ENCODE results near the gene CFL2.

The CFL2 gene

DNA sequence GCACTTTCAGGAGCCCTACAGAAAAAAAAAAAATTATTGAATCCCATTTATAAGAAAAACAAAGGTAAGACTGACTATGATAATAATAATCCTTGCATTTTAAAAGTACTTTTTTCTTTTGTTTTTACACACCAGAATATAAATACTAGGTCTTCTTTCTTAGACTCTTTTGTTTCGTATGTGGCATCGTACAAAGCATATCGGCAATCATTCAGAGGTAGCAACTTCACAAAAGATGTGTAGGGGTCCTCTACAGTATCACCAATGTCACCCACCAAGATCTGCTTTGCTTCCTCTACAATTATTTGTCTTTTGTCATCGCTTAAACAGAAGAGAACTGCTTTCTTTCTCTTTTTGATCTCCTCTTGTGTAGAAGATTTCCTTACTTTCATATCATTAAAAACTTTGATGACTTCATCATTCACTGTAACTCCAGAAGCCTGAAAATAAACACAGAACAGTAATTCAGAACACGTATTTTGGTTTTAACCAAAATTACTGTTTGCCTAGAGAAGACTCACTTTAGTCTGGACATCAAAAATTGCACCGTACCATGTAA is 1.2 kb downstream of the CFL2 start:
- peaks cover 18% of the 10 kb centered on the region for H3K4me1 ChIP-seq
- H3K27me3 ChIP-seq = no peaks in the 10 kb centered on the region
- H3K36me3 ChIP-seq = peaks cover 5% of the 10 kb centered on the region
- TF ChIP-seq, protein P1, sequence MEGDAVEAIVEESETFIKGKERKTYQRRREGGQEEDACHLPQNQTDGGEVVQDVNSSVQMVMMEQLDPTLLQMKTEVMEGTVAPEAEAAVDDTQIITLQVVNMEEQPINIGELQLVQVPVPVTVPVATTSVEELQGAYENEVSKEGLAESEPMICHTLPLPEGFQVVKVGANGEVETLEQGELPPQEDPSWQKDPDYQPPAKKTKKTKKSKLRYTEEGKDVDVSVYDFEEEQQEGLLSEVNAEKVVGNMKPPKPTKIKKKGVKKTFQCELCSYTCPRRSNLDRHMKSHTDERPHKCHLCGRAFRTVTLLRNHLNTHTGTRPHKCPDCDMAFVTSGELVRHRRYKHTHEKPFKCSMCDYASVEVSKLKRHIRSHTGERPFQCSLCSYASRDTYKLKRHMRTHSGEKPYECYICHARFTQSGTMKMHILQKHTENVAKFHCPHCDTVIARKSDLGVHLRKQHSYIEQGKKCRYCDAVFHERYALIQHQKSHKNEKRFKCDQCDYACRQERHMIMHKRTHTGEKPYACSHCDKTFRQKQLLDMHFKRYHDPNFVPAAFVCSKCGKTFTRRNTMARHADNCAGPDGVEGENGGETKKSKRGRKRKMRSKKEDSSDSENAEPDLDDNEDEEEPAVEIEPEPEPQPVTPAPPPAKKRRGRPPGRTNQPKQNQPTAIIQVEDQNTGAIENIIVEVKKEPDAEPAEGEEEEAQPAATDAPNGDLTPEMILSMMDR (IDR thresholded peaks at IDR 0.05; ENCODE audit: low read depth, low read length) = no peak
- peak overlapping the region; percentile 97 for H3K4me3 ChIP-seq (ENCODE audit: low read depth, low read length)
- no peak for DNase-seq
- H3K9me3 ChIP-seq = no peaks in the 10 kb centered on the region

DNA sequence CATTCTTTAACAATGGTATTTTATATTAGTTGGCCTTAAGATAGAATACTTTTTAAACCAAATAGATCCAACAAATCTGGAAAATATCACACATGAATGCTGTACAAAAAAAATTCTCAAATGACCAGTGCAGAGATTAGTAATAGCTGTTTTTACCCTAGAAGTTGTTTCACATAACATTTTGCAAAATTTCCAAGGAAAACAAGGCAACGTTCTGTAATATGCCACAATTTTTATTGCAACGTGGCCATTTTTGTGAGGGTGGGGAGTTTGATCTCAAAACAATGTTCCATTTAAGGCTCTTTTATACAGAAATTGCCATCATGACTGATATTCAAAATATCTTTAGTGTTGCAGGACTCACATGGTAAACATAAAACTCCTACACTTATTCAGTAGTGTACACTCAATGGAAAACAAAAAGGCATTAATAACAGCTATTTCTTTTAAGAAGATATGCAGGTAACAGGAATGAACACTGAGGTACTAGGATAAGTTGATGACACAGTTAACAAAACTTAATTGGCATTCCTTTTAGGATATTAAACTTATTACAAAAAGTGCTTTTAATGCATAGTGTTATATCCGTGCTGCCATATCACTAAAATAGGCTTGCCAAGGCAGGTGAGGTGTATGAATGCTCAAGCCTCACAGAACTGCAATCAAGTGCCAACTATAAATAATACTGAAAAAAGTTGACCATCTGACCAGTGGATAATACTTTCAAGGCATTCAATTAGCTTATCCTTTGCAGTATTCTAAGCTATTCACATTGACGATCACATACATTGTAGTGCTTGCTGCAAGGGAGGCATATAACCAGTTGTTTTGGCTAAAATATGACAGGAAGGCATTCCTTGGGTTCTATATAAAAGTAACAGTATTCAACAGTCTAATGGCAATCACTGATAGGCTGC is 2.3 kb downstream of the CFL2 start:
- no peaks in the 10 kb centered on the region for H3K27me3 ChIP-seq
- H3K4me1 ChIP-seq = peaks cover 18% of the 10 kb centered on the region
- DNase-seq = no peak
- TF ChIP-seq, protein P1 (IDR thresholded peaks at IDR 0.05; ENCODE audit: low read depth, low read length) = no peak
- peaks cover 5% of the 10 kb centered on the region for H3K36me3 ChIP-seq
- no peaks in the 10 kb centered on the region for H3K9me3 ChIP-seq
- H3K4me3 ChIP-seq (ENCODE audit: low read depth, low read length) = peak overlapping the region; percentile 97

DNA sequence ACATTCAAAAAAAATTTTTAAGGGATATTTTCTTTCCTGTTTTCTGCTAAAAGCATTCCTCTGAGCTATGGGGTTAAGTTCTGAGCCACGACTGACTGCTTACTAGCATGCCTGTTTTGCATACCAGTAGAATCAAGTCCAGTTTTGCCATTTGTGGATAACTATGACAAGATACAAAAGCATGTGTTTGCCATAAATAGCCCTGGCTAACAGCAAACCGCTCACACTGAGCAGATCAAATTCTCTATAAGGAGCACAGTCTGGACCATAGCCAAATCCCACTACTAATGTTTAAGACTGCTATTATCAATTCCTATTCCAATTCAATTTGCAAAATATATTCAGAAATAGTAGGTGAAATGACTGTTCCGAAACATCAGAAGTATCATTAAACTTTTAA is 3.2 kb downstream of the CFL2 start:
- Histone ChIP-seq H3K4me1 (peaks cover 18% of the 10 kb centered on the region), H3K27me3 (no peaks in the 10 kb centered on the region), H3K36me3 (peaks cover 5% of the 10 kb centered on the region), H3K9me3 (no peaks in the 10 kb centered on the region), H3K4me3 (ENCODE audit: low read depth, low read length) (peak overlapping the region; percentile 9)
- DNase-seq = peak; percentile 41
- TF ChIP-seq, protein P1 (IDR thresholded peaks at IDR 0.05; ENCODE audit: low read depth, low read length) = no peak

DNA sequence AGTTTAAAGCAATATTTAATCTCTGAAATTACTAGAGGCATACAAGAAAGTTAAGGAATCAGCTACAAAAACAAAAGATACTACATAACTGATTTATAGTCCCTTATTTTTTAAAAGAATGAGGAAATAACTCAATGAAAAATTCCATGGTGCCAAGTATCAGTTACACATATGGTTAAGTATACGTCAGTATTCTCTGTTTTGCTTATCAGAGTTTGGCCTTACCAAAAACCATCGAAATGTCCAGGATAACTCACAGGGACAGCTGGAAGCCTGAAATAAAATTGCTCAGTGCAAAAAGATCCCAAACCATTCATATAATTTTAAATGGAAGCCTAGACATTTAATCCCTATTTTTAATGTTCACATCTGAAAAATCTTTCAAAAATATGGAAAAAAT is 3.6 kb downstream of the CFL2 start:
- Histone ChIP-seq H3K27me3 (no peaks in the 10 kb centered on the region), H3K9me3 (no peaks in the 10 kb centered on the region), H3K4me1 (peaks cover 18% of the 10 kb centered on the region), H3K4me3 (ENCODE audit: low read depth, low read length) (no peak overlapping the region; the same call in 1 of the 2 replicates), H3K36me3 (peaks cover 5% of the 10 kb centered on the region)
- TF ChIP-seq, protein P1 (IDR thresholded peaks at IDR 0.05; ENCODE audit: low read depth, low read length) = no peak
- no peak for DNase-seq

DNA sequence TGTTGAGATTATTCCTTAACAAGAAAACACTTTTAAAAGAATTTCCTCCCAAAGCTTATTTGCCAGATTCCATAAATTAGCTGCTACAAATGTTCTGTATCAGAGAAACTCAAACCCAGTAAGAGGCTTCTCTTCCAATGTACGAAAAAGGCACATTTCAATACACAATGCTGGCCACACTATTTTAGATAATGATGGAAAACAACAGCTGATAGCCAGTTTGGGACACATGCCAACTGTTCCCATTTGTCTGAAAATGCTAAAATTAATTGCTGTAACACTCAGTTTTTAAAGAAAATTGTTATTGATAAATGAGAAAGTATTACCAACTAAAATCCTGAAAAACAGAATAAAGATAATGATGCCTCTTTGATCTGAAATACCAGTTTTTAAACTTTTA is 4.4 kb downstream of the CFL2 start:
- Histone ChIP-seq H3K4me3 (ENCODE audit: low read depth, low read length) (no peak overlapping the region), H3K27me3 (no peaks in the 10 kb centered on the region), H3K36me3 (peaks cover 5% of the 10 kb centered on the region), H3K4me1 (peaks cover 18% of the 10 kb centered on the region), H3K9me3 (no peaks in the 10 kb centered on the region)
- no peak for DNase-seq
- TF ChIP-seq, protein P1 (IDR thresholded peaks at IDR 0.05; ENCODE audit: low read depth, low read length) = no peak

DNA sequence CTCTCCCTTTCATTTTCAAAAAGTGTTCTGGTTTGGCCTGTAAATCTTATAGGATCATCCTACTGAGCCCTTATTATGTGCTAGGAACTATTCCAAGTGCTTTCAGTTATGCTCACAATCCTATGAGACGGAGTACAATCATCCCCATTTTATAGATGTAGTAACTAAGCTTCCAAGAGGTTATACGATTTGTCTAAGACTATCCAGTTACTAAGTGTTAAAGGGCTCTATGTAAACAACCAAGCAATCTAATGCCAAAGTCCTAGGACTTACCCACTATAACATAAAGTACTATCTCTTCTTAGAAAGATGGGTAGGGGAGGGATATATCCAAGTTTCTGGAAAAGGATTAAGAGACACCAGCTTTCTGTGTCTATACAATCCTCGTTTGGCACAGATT is 6.7 kb downstream of the CFL2 start:
- DNase-seq = no peak
- TF ChIP-seq, protein P1 (IDR thresholded peaks at IDR 0.05; ENCODE audit: low read depth, low read length) = no peak
- H3K4me3 ChIP-seq (ENCODE audit: low read depth, low read length) = no peak overlapping the region
- H3K27me3 ChIP-seq = no peaks in the 10 kb centered on the region
- peaks cover 5% of the 10 kb centered on the region for H3K36me3 ChIP-seq
- H3K4me1 ChIP-seq = peaks cover 18% of the 10 kb centered on the region
- H3K9me3 ChIP-seq = no peaks in the 10 kb centered on the region
